GM11168 (cell line): Measurements from ENCODE around the gene RPS2.

ENCODE experiments used
- in situ Hi-C: fragments of 300-500 bp; cut with MboI; formaldehyde crosslinking; loops from one replicate; pipeline ENCODE4 v1.12.0; 2022; ENCODE audit warnings: low sequenced_read_pairs; ENCODE audit not compliant: unreplicated experiment

RPS2 gene

DNA sequence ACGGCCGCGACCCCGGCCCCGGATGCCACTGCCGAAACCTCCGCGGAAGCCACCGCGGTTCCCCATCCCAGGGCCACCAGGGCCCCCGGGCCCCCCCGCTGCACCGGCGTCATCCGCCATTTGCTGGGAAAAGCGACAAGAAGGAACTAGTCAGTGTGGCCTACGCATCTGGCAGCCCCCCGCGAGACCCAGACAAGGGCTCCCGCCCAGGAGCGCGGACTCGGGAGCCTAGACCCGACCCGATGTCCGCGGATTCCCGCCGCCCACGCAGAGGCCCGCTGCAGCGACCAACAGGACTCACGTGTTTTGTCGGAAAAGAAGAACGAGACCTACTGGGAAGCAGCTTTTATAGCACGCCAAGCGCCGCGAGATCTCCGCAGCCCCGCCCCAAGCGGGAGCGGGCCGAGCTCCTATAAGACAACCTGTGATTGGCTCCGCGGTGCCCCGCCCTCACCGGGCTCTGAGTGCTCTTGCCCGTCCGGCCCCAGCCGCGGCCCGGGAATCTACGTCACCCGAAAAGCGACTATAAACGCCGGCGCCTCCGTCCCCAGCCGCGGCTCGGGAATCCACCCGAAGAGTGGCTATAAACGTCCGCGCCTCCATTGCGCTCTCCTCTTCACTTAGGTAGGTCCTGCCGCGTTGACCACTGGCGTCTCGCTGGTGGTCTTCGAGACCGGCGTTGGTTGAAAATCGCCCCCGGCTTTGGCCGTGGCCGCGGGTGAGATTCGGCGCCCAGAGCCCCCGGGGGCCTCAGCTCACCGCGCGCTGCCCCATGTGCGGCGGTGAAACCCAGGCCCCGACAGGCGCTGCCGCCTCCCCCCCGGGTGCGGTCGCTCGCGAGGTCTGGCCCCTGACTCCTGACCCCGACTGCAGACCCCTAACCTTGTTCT lies at the start of gene RPS2:
TSS of gene RPS2 (minus strand) at position 321 of the 890 bp plus-strand sequence. CDS start at position 120, 201 bp downstream.
- in situ Hi-C loops: no loop called here

DNA sequence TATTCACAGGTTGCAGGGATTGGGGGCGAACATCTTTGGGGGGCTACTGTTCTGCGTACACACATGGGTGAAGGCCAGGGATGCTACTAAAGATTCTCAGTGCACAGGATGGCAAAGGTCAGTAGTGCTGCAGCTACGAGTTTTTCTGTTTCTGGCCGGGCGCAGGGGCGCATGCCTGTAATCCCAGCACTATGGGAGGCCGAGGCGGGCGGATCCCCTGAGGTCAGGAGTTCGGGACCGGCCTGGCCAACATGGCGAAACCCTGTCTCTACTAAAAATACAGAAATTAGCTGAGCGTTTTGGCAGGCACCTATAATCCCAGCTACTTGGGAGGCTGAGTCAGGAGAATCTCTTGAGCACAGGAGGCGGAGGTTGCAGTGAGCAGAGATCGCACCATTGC lies 48.9 kb upstream of the RPS2 start:
- in situ Hi-C loops: loop anchor here (10.0 to 25.0 kb wide), 2 partner anchors 131 to 474 kb away; partner anchors contain the start of genes RAB26 and TBC1D24

GRCh38 chr16:2011726-2012125 lies 47.1 kb upstream of the RPS2 start:
- in situ Hi-C loops: loop anchor here (10.0 to 25.0 kb wide), 2 partner anchors 133 to 476 kb away; partner anchors contain the start of genes RAB26 and TBC1D24

DNA sequence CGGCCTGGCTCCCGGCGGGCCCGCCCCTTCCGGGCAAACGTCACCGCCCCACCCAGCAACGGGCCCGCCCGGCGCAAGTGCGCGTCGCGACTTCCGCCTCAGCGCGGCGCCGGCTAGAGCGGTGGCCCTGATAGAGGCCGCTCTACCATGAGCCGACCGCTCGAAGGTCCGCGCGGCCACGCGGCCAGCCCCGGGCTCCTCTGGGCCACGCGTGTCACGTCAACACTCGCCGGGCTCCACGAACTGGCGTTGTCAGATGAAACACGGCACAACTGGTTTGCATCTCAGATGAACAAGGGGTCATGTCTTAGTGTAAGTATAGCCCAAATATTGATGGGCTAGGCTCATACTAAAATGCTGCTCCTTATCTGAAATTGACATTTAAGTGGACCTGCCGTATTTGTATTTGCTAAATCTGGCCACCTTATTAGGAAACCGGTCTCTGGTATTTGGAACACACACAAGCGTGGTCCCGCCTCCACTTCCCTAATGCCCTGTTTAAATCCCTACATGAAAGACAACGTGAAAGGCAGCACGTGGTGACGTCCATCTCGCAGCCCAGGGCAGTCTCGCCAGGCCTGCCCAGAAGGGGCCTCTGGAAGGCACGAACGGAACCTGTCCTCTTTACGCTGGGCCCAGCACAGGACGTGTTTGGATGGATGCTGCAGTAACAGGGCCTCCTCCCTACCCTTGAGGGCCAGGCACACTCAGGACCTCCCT lies 45.3 kb upstream of the RPS2 start, which contains the start of gene ZNF598:
TSS of gene ZNF598 (minus strand) at position 31 of the 720 bp plus-strand sequence.
- in situ Hi-C loops: loop anchor here (10.0 to 25.0 kb wide), 2 partner anchors 135 to 477 kb away; partner anchors contain the start of genes RAB26 and TBC1D24

DNA sequence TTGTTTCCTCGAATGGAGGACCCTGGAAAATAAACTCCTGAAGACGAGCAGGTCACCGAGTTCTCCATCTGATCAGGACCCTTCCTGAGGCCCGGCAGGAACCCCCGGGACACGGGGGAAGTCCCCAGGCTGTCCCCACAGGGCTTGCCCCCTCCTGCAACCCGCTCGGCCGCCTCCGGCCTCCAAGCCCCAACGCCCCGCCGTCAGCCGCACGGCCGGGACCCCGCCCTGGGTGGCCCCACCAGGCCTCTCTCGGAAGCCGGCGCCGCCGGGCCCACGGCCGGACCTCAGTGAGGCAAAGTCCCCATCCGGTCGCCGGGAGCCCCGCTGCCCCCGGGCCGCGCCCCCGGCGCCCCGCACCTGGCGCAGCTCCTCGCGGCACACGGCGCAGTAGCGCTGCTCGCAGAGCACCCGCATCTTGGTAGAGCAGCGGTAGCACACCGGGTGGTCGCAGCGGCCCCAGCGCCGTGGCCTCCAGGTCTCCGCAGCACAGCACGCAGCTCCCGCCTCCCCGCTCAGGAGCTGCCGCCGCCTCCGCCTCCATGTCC lies 44.6 kb upstream of the RPS2 start:
- in situ Hi-C loops: loop anchor here (25.0 kb wide), 1 partner anchor 478 kb away; the partner anchor contains the start of gene TBC1D24

DNA sequence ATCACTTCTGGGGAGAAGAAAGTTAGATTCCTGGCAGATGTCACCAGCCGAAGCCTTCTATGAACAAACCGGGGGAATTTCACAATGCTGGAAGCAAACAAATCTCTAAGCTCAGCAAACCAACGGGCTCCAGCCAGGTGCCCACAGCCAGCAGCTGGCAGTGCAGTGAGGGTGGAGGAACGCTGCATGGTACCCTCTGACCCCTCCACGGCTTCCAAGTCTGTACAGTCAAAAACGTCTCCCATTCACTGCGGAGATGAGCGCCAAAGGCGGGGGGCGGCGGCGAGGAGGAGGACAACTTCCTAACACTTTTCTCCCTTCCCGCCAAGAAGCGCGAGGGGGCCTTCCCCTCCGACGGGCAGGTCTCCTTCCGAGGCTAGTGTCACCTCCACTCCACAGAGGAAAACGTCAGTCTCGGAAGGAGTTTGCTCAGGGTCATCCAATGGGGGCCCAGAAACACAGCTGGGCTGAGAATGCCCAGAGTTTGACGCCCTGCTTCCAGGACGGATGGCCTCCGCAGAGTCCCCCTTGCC lies 44.1 kb upstream of the RPS2 start:
- in situ Hi-C loops: loop anchor here (25.0 kb wide), 1 partner anchor 479 kb away; the partner anchor contains the start of gene TBC1D24

DNA sequence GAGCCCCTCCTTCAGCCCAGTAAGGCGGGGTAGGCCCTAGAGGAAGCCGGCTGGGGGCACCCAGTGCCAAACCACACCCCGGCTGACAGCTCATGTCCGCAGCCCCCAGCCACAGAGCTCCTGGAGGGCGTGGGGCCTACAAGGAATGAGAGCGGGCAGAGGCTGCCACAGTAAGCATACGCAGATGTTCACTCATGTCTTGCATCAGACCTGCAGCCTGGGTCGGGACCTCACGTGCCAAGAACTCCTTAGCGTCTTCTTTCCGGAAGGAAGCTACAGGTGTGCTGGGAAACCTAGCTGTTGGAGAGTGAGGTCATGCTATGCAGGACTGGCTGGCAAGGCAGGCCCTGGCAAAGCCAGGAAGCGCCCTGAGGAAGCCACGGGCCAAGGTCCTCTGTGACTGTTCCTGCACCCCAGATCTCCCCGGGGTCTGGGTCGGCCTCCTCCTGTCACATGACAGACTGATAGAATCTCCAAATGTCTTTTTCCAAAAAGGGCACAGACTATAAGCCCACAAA lies 43.4 kb upstream of the RPS2 start:
- in situ Hi-C loops: loop anchor here (25.0 kb wide), 1 partner anchor 479 kb away; the partner anchor contains the start of gene TBC1D24

- in situ Hi-C loops: loop anchor here (25.0 kb wide), 1 partner anchor 480 kb away; the partner anchor contains the start of gene TBC1D24
Measured at GRCh38 chr16:2007081-2007836, 42.6 kb upstream of the RPS2 start.

DNA sequence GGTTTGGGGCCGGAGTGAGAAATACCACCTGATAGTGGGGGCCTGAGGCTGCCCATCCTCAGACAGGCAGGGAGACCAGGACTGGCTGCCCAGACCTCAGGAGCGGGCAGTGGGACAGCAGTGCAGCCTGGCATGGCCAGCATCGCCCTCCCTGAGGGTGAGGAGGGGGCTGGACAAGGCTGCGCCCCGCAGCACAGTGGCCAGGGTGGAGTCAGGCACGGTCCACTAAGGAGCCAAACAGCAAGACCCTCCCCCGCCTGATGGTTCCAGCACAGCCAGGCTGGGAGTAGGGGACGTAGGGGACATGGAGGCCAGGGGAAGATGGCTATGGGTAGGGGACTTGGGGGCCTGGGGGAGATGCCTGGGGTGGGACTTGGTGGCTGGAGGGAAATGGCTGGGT lies 41.7 kb upstream of the RPS2 start:
- in situ Hi-C loops: loop anchor here (25.0 kb wide), 1 partner anchor 481 kb away; the partner anchor contains the start of gene TBC1D24

GRCh38 chr16:2005646-2006045 lies 41.0 kb upstream of the RPS2 start:
- in situ Hi-C loops: loop anchor here (25.0 kb wide), 1 partner anchor 482 kb away; the partner anchor contains the start of gene TBC1D24

DNA sequence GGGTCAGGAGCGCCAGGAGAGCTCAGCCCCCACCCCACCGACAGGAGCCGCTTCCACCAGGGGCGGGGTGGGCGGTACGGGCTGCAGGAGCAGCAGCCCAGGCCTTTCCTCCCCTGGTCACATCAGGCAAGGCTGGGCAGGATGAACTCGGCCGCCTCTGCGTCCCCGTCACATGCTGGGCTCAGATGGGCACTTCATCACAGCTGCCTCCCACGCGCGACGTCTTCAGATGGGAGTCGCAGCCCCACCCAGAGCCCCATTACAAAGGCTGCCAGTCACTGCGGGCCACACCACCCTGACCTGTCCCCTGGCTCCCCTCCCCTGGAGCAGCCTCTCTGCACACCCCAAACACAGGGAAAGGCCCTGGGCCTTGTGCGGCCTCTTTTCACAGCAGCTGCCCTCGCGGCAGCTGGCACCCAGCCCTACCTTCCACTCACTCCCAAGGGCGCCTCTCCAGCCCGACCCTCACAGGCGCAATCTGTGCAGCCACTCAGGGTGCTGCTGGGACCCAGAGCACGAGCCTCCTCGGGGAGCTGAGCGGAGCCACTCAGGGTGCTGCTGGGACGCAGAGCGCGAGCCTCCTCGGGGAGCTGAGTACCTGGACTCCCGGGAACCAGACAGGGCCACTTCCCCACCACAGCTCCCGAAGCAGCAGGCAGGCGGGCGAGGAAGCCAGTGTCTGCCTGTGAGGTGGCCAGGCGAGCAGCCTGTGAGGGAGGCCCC lies 40.3 kb upstream of the RPS2 start:
- in situ Hi-C loops: loop anchor here (25.0 kb wide), 1 partner anchor 482 kb away; the partner anchor contains the start of gene TBC1D24

DNA sequence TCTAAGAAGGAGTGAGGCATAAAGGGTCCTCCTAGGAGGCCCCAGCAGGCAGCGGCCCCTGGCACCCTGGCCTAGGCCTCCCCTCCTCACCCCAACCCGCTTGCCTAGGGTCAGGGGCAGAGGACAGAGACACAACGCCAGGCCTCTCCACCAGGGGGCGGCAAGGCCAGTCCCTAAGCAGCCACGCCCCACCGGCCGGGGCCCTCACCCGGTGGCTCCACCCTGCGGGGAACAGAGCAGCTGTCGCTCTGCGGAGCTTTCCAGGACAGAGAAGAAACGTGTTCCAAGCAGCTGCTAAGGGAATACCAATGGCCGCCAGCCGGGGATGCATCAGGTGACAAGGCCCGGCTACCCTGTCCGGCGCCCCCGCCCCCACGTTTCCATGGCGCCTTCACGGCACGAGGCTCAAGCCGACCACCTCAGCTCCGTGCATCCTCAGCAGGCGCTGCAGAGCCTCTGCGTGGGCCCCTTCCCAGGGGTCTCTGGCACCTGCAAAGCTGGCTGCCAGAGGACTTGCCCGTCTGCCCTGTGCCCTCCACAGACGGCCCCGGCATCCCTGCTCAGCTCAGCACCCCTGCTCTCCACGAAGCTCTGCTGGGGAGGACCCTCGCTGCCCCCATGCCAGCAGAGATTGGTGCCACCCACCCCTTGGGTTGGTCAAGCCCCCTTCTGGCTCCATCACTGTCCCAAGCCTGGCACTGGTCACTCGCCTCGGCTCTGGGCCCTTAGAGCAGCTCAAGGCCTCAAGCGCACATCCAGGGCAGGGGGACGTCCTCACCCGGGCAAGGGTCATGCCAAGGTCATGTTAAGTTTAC lies 39.4 kb upstream of the RPS2 start:
- in situ Hi-C loops: loop anchor here (25.0 kb wide), 1 partner anchor 483 kb away; the partner anchor contains the start of gene TBC1D24

- in situ Hi-C loops: loop anchor here (25.0 kb wide), 1 partner anchor 484 kb away; the partner anchor contains the start of gene TBC1D24
Measured at GRCh38 chr16:2003231-2003826, 38.7 kb upstream of the RPS2 start.

GRCh38 chr16:2002406-2003230 lies 38.0 kb upstream of the RPS2 start:
- in situ Hi-C loops: loop anchor here (25.0 kb wide), 1 partner anchor 485 kb away; the partner anchor contains the start of gene TBC1D24

DNA sequence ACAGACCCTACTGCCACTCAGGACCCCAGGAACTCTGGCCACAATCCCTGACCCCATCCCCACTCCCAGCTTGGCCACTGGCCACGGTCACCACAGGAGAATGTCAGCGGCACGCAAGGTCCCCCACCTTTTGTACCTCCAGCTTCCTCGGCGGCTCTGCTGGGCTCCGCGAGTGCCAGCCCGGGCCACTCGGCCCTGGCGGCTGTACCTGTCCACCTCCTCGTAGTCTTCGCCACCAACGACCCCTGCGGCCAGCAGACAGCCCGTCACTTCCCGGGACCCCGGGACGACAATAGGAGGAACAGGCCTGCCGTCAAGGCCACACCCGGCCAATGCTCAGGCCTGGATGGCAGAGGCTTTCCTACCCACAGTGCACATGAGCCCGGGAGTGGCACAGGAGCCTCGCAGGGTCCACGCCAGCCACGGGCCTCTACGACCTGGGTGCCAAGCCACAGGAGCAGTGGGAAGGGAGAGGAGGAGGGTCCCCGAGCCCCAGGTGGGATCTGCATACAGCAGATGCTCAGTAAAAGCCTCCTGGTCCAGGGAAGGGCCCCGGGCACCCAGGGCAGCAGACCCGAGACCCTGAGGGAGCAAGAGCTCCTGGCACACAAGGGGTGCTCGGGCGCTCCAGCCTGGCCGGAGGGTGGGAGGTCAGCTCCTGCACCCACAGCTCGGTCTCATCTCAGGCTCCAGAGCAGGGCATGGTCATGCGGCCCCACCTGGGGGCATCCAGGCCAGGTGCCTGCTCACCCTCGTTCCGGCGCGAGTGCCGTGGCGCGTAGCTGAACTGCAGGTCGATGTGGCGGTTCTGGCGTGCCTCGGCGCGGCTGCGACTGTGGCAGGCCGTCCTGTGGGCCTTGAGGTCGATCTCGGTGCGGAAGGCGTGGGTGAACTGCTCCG lies 37.1 kb upstream of the RPS2 start:
- in situ Hi-C loops: loop anchor here (25.0 kb wide), 1 partner anchor 486 kb away; the partner anchor contains the start of gene TBC1D24
